HG02938 (cell line): ENCODE results near the gene YDJC.
A peak's percentile ranks its signal among the peaks of the same experiment; 100 is the strongest.
"Not testable (repeated sequence)": the region's sequence is repeated elsewhere in the genome, so short reads cannot be mapped to it uniquely, and the experiment has no call there.

ENCODE experiments used
- ATAC-seq: cut with Tn5 transposase; IDR thresholded peaks from one replicate; pipeline ENCODE4 v1.9.1; 2021; ENCODE audit warnings: mild to moderate bottlenecking, moderate library complexity; ENCODE audit not compliant: unreplicated experiment

YDJC gene, protein sequence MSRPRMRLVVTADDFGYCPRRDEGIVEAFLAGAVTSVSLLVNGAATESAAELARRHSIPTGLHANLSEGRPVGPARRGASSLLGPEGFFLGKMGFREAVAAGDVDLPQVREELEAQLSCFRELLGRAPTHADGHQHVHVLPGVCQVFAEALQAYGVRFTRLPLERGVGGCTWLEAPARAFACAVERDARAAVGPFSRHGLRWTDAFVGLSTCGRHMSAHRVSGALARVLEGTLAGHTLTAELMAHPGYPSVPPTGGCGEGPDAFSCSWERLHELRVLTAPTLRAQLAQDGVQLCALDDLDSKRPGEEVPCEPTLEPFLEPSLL

GRCh38 chr22:21629255-21630149 is at the start of gene YDJC:
Gene YDJC, minus strand, starts transcription at chr22:21630022. Its CDS starts 8 bp downstream, at chr22:21630014.
- ATAC-seq = peak; percentile 68

GRCh38 chr22:21679383-21679782 is 49.6 kb upstream of the YDJC start:
- no peak for ATAC-seq

- ATAC-seq = not testable (repeated sequence)
Observed at GRCh38 chr22:21678842-21679241, 49.0 kb upstream of the YDJC start.

- no peak for ATAC-seq
Observed at GRCh38 chr22:21677606-21678443, 48.0 kb upstream of the YDJC start.

- no peak for ATAC-seq
Observed at GRCh38 chr22:21674638-21675245, 44.9 kb upstream of the YDJC start.

GRCh38 chr22:21673534-21674321 is 43.9 kb upstream of the YDJC start:
- ATAC-seq = no peak

DNA sequence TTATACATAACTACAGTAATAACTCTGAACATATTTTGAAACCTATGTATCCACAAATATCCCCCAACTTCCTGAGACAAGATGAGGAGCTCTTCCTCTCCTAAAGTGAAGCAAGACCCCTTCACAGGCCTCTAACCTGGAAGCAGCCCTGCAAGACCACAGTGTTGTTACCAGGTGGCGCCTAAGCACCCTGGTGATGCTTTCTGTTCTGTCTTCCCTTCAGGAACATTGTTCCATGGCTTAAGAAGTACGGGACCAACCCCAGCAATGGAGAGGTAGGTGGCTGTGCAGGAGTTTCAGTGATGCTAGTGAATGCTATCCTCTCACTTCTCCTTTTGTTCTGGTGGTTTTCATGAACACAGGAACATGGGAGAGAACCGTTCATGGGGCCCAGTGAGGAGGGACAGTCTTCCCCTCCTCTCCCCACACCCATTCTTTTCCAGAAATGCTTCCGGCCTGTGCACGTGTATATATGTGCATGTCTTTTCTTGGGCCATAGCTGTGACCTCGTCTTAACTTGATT is 42.3 kb upstream of the YDJC start:
- ATAC-seq = no peak

DNA sequence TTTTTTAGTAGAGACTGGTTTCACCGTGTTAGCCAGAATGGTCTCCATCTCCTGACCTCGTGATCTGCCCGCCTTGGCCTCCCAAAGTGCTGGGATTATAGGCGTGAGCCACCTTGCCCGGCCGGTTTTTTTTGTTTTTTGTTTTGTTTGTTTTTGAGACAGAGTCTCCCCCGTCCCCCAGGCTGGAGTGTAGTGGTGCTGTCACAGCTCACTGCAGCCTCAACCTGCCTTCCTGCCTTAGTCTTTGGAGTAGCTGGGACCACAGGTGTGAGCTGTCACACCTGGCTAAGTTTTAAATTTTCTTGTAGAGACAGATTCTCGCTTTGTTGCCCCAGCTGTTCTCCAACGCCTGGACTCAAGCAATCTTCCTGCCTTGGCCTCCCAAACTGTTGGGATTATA is 39.2 kb upstream of the YDJC start:
- ATAC-seq = no peak

DNA sequence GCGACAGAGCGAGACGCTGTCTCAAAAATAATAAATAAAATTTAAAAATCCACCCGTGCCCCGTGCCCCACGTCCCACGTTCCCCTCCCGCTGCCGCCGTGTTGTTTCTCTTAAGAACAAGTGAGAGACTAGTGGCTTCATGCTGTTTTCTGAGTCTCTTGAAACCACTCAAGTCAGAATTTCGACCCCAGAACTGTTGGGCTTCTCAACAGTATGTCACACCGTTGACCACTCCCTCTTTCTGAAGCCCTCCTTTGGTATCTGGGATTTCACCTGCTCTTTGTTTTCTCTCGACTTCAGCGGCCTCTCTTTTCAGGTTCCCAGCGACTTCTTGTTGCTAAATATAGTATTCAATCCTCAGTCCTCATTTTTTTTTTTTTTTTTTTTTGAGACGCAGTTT is 37.0 kb upstream of the YDJC start:
- no peak for ATAC-seq

GRCh38 chr22:21665047-21665851 is 35.4 kb upstream of the YDJC start:
- ATAC-seq = no peak

DNA sequence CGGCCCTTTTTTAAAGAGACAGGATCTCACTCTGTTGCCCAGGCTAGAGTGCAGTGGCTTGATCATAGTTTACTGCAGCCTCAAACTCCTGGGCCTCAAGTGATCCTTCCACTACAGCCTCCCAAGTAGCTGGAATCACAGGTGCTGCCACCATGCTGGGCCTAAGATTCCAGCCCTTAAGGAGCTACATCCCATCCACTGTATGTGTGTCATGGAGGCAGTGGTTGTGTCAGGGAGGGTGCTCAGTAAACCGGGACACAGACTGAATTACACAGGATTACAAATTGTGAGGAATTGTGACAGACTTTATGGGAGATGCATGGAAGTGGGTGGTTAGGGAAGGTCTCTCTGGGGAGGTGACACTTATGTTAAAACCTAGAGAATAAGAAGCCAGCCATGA is 33.9 kb upstream of the YDJC start:
- no peak for ATAC-seq

DNA sequence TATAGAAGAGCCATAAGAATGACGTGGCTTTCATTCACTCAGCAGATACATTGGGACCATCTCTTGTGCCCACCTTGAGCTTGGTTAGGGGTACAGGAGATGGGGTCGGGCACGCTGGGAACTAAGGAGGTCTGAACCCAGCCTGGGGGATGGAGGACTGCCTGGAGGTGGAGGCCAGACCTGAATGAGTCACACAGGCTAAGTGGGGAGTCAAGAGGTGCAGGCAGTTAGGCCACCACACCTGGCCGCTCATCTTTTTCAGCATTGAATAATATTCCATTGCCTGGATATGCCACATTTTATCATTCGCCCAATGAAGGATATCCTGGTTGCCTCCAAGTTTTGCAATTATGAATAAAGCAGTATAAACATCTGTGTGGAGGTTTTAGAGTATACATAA is 32.2 kb upstream of the YDJC start:
- ATAC-seq = no peak

DNA sequence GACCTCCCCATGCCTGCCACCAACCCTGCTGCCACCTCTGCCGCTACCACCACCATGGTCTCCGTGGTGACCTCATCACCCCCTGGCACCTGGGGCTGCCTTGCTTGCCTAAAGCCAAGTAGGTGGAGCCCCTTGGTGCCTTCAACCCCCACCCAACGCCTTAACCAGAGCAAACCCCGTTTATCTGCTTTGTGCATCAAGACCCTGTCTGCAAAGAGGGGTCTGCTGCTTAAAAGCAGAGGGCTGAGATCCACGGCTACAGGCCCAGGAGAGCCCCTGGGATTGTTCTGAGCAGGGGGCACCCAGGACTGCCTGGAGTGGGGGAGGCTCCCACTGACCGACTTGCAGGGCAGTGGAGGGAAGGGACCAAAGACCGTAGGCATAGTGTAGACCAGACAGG is 31.1 kb upstream of the YDJC start:
- ATAC-seq = no peak

DNA sequence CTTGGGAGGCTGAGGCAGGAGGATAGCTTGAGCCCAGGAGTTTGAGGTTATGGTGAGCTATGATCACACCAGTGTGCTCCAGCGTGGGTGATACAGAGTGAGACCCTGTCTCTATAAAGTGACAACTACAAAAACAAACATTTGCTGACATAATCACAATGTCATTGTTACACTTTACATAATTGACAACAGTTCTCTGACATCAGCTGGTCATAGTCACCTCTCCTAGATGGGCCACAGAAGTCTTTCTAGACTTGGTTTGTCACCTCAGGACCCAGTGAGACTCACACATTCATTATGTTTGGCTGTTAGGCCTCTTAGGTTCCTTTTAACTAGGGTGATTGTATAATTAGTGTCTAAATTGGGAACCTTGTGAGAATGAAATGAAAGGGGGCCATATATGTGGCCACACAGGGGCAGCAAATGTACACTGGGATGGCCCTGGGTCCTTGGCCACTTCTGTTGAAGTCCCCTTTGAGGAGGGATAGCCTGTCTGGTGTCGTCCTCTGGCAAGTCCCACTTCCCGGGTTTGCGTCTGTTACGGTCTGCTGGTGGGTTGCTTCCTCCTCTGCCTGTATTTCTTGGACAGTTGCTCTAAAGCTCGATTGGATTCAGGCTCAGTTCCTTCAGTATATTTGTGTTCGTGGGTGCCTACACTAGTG is 30.2 kb upstream of the YDJC start:
- ATAC-seq = no peak

DNA sequence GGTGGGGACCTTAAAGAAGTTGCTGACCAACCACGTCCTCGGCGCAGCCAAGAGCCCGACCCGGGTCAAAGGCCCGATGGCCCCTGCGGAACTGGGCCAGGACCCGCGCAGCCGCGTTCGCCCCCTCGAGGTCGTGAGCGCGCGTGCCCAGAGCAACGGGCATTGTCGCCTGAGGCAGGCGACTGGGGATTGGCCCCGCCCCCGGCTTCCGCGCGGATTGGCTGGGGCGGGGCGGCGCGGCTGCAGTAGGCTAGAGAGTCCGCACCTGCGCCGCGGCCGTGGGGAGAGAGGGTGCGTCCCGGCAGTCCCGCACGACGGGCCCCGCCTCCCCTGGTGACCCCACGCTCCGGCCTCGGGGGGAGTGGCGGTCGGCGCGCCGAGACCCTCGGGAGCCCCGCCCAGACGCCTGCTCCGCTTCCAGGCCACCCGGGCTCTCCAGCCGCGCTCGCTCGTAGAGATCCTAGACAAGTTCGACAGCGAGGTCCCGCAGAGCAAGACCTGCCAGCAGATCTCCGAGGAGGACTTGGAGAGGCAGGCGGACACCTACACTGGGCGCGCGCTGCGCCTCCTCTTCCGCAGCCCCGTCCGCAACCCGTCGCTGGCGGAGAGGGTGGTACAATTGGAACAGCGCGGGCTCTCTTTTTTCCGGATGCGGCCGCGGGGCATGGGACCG is 27.7 kb upstream of the YDJC start:
- peak; percentile 58 for ATAC-seq

DNA sequence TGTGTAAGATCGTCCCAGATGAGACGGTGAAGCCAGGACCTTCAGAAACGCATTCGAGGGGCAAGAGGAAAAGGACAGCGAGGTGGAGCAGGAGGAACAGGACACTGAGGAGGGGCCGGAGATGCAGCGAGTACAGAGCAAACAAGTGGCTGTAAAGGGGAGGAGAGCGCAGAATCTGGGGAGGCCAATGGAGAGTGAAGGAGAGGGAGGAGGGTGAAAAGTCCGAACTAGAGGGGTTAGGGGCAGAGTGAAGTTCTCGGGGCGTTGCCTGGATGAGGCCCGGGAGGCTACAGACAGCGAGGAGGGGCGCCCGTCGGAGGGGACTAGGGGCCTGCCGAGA is 27.2 kb upstream of the YDJC start:
- ATAC-seq = no peak

GRCh38 chr22:21652547-21653545 is 23.0 kb upstream of the YDJC start:
- no peak for ATAC-seq
